Left forelimb (tissue), 1 donor: ENCODE results near the gene SLC7A4.
A peak's percentile ranks its signal among the peaks of the same experiment; 100 is the strongest.
"Not testable (repeated sequence)": the region's sequence is repeated elsewhere in the genome, so short reads cannot be mapped to it uniquely, and the experiment has no call there.

Experiments
- DNase-seq: peaks from one replicate; pipeline ENCODE4 v3.0.0-alpha.2; 2018; ENCODE audit warnings: low spot score

Gene SLC7A4

DNA sequence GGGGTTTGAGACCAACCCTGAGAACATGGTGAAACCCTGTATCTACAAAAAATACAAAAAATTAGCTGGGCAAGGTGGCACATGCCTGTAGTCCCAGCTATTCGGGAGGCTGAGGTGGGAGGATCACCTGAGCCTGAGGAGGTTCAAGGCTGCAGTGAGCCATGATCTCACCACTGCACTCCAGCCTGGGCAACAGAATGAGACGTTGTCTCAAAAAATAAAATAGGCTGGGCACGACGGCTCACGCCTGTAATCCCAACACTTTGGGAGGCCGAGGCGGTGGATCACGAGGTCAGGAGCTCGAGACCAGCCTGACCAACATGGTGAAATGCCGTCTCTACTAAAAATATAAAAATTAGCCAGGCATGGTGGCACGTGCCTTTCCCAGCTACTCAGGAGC is 32.1 kb upstream of the SLC7A4 start:
- DNase-seq = not testable (repeated sequence)

DNA sequence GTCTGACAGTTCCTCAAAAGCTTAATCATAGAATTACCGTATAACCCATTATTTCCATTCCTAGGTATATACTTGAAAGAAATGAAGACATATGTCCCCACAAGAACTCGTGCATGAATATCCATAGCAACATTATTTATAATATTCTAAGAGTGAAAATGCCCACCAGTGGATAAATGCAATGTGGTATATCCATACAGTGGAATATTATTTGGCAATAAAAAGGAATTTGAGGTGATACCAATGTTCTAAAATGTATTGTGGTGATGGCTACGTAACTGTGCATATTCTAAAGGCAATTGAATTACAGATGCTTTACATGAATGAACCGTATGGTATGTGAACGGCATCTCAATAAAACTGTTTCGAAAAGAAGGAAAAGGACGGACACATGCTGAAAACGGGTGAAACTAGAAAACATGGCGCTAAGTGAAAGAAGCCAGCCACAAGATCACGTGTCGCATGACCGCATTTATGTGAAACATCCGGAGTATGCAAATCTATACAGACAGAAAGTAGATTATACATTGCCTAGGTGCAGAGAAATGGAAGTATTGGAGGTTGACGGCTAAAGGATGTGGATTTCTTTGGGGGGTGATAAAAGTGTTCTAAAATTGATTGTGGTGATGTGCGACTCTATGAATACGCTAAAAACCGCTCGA is 29.4 kb upstream of the SLC7A4 start:
- not testable (repeated sequence) for DNase-seq

DNA sequence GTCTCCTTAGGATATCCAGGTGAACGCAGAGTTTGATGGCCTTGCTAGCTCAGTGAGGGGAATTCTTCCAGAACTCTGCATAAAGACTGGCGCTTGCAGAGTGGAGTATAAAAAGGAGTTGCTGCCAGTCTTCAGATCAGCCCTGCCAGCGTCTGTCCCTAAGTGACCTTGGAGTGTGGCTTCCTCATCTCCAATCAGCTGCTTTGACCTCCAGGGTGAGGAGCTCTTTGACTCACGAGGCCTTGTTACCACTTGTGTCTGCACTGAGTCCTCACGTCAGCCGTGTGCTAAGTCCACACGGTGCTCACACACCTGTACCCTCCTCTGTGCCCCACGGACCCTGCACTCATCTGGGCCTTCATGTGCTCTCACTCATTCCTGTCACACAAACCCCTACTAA is 28.0 kb upstream of the SLC7A4 start:
- not testable (repeated sequence) for DNase-seq

DNA sequence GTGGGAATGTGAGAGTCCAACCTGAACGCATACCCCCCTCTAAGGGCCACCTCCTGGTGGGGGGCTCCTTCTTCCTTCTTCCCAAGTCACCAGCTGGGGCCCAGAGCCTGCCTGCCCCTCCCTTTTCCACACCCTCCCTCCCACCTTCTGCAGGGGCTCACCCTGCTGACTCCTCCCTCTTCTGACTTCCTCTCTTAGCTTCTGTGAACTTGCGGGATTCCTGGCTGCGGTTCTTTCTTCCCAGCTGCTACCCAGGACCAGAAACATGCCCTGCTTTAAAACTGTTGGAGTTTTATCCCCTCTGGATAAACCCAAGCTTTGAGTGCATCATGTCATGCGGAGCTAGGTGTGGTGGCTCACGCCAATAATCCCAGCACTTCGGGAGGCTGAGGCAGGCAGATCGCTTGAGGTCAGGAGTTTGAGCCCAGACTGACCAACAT is 23.5 kb upstream of the SLC7A4 start:
- no peak for DNase-seq

DNA sequence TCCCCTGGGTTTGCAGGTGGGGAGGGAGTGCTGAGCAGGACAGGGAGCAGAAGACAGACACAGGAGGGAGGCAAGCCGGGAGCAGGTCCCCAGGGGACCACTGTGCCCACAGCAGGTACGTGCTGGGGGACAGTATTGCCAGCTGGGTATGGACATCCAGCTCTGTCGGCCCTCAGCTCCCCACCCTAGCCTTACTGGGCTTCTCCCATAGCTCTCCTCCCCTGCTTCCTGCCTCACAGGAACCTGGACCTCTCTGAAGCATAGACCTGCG is 23.1 kb upstream of the SLC7A4 start:
- no peak for DNase-seq

DNA sequence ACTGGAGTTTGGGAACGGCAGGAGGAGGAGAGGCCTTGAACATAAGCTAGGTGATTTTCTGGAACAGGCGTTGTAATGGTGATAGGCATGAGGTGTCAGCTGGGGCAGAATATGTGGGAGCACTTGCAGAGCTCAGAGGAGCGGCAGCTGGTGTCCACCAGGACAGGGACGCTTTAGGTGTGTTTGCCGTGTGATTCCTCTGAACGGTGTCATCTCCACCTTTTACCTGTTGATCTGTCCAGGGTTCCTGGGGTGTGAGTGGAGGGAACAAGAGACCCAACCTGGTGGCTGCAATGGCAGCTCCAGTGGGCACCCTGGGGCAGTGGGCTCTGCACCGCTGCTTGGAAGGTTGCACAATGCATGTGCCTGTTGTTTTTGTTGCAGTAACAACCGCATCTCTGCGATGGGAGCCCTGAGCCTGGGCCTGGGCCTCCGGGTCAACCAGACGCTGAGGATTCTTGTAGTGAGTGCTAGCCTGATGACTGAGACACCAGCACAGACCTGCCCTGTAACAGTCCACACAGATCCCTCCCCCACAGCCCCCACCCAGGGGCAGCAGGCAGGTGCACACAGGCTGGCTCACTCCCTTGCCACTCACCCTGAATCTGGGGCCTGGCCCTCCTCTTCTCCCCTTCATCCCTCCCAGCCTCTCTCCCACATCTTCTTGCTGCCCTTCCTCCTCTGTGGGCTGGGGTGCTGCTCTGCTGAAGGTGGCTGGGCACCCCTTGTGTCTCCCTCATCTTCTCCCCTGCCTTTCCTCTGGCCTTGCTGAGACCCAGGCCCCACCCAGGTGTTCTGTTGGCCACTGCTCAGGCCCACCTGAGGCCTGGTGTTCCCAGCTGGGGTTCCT is 22.6 kb upstream of the SLC7A4 start:
- no peak for DNase-seq

DNA sequence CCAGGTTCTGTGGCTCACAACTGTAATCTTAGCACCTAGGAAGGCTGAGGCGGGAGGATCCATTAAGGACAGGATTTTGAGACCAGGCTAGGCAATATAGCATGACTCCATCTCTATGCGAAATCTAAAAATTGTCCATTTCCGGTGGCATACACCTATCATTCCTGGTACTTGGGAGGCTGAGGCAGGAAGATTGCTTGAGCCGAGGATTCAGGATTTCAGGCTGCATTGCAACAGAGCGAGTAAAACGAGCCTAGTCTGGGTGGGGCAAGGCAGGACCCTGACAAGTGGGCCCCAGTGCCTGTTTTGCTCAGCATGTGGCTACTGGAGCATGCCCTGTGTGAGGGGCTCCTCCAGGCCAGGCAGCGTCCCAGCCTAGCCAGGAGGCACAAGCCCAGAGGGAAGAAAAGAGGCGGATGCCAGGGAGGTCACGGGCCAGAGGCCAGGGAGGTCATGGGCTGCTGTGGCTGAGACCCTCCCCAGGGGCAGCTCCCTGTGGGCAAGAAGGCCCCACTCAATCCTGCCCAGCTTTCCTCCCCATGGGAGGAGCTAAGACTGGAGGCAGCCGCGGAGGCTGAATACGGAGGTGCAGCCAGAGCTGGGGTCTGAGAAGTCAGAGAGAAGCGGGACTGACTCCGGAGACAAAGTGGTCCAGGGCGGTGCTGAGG is 21.8 kb upstream of the SLC7A4 start:
- DNase-seq = no peak

DNA sequence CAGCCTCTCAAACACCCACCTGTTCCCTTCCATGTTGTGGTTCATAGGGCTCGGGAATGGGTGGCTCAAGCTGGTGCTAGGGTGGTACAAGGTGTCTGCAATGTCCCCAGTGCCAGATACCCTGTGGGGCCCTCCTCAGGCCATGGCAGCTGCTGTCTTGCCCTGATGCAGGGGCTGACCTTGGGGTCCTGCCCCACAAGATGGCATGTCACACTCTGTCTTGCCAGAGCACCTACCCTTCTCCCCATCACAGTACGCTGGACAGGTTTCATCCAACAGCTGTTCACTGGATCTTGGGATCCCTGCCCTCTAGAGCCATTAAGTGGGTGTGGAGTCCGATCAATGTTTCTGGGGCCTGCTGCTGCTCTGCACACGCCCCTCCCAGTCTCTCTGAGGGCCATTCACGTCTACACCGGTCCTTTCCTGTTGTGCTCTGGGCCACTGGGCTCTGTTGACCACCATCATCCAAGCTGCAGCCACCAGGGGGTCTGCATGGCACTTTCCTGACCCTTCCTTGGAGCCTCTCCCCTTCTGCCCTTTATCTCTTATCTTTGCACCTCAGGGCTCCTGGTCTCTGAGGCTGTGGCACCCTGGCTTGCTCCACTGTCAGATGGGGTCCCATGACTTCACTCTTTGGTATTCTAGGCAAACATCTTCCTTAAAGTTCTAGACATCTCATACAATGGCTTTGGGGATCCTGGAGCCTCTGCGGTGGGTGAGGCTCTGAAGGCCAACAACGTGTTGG is 20.5 kb upstream of the SLC7A4 start:
- no peak for DNase-seq

DNA sequence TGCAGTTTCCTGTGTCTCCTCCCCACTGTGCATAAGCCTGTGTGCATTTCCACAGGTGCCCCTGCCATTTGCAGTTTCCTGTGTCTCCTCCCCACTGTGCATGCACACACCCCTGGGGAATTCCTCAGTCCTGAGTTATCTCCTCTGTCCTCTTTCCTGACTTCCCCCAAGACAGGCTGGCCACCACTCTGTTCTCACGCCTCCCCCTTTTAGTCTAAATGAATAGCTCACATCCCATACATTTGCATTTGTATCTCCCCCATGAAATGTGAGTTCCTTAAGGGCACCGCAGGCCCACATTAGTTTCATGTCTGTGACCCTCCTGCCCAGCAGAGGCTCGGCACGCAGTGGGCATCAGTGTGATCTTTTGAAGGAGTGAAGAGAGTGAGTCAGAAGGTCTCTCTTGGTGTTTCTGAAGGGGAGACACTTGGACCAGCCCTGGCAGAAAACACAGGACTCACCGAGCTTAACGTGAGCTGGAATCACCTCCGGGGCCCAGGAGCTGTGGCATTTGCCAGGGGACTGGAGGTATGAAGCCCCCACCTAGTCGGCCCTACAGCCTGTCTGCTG is 19.6 kb upstream of the SLC7A4 start:
- DNase-seq = no peak

DNA sequence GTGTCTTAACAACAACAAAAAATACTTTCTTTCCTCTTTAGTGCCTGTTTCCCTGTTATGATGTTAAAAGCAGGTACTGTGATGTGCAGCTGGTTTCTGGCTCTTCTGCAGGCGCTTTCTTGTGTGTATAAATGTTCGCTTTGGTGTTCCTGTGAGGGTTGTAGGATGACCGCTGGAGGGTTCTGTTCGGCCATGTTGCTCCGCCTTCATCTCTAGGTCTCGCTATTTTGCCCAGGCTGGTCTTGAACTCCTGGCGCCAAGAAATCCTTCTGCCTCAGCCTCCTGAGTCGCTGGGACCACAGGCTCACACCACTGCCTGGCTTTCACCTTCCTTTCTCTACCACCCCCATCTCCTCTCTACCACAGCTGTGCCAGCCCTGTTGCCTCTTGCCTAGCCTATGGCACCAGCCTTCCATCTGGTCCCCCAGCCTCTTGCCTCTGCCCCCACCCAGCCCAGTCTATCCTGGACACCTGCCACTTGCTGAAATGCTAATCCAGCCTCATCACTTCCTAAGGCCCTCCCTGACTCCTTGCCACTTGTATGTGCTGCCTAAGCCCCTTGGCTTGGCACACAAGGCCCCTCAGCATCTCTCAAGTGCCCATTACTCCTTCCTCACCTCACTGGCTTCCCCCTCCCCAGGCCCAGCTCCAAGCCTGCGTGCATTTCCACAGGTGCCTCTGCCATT is 18.9 kb upstream of the SLC7A4 start:
- no peak for DNase-seq

DNA sequence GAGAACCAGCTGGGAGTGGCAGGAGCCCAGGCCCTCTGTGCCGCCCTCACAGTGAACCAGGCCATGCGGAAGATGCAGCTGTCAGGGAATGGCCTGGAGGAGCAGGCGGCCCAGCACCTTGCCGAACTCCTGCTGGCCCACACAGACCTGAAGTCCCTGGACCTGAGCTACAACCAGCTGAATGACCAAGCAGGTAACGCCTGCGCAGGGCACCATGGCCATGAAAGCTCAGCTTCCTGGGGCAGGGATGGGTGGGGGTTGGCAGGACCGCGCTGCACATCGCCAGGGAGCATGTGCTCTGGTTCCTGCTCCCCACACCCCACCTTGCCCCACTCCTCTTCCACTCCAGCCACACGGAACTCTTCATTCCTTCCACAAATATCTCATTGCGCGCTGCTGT is 16.6 kb upstream of the SLC7A4 start:
- not testable (repeated sequence) for DNase-seq

DNA sequence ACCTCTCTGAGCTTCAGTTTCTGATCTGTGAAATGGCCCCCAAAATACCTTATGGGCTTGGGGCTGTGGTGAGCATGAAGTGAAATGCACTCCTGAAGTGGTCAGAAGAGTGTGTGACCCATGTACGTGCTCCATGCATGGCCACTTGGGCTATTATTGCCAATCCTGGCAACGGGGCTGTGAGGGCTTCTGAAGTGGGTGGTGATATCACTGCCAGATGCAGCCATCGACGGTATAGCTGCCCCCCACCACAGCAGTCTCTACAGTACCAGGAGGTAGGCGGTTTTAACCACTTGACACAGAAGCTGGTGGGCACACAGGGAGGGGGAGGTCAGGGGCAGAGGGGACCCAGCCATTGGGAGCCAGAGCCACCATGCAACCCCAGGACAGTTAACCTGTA is 16.1 kb upstream of the SLC7A4 start:
- DNase-seq = not testable (repeated sequence)

DNA sequence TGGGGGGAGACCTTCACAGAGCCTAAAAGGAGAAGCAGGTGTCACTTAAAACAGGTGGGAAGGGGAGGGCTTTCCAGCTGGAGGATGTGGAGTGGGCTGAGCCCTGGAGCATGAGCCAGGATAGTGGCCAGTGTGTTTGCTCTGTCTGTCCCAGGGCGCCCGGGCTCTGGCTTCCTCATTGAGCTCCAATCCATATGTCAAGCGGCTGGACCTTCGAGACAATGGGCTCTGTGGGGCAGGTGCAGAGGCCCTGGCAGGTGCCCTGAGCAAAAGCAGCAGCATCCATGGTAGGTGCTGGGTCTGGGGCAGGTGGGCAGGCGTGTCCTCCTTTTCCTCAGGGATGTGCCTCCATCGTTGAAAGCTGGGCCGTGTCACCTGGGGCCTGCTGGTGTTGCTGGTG is 15.4 kb upstream of the SLC7A4 start:
- DNase-seq = no peak

DNA sequence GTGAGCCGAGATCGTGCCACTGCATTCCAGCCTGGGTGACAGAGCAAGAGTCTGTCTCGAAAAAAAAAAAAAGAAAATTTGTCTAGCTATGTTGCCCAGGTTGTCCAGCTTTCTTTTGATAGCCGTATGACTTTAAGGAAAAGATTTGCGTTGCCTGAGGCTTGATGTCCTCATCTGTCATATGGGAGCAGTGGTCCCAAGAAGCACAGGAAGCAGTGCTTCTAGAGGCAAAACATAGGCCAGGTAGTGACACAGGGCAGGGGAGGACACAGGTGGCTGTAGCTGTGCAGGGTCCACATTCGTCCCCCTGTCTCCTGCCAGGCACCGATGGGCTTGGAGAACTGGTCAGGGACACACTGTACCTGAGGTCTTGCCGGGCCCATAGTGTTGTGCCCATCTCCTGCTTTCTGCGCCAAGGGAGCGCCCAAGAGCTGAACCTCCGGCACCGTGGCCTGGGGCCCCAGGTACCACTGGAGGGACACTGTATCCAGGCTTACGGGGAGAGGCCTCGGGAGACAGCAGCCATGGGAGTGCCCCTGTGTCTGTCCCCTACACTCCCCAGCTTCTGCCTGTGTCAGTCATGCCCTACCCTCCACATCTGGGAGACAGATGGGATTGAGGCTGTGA is 14.8 kb upstream of the SLC7A4 start:
- DNase-seq = no peak

DNA sequence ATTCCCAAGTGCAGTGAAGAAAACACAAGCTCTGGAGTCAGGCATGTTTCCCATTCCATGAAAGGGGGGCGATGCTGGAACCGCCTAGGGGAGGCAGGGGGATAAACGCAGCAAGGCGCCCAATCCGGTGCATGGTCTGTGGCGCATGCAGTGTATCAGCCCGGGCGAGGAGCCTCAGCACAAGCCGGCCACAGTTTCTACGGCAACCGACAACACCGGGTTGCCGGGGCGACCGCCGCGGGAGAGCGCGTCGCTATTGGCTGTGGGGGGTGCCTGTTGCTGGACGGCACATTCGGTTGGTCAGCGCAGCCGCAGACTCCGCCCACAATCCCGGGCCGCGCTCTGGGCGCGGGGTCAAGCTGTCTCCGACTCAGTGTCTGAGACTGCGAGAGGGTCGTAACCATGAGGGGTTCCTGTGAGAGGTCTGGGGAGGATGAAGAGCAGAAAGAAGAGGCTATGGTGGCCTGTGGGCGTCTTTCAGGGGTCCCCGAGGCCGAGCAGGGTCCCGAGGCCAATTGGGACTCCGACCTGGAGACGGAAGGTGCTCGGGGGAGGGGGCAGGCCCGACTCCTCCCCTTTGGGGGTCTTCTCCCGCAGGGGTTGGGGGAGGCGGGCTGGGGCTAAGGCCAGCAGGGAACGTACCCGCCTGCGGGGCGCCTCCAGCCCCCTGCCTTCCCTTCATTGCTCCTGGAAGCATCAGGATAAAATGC is 13.4 kb upstream of the SLC7A4 start, which contains the start of gene LRRC74B:
TSS of gene LRRC74B (plus strand) at position 362 of the 710 bp plus-strand sequence. CDS start at position 403, 41 bp downstream.
- peak; percentile 90 for DNase-seq

DNA sequence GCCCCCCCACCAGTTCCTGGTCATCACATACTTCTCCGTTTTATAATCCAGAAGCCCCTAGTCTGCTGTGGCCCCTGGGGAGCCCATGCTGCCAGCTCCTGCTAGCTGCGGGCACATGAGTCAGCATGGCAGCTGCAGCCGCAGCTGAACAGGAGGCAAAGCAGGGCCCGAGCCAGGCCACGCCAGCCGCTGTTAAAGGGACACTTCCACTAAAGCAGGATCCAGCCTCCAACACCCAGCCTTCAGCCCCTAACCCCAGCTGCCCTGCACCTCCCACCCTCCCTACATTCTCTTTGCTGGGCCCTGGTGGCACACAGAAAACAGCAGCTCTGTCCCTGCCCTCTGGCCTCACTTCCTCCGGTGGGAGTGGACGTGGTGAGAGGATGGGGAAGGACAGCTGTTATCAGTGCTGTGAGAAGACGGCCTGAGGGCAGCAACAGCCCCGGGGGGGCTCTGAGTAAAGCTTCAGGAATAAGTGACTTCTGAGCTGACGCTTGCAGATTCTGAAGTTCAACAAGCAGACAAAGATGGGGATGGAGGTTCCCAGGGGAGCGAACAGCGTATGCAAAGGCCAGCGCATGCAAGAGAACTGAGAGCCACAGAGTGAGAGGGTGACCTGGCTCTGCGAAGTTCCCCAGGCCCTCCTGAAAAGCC is 12.7 kb upstream of the SLC7A4 start:
- DNase-seq = no peak

DNA sequence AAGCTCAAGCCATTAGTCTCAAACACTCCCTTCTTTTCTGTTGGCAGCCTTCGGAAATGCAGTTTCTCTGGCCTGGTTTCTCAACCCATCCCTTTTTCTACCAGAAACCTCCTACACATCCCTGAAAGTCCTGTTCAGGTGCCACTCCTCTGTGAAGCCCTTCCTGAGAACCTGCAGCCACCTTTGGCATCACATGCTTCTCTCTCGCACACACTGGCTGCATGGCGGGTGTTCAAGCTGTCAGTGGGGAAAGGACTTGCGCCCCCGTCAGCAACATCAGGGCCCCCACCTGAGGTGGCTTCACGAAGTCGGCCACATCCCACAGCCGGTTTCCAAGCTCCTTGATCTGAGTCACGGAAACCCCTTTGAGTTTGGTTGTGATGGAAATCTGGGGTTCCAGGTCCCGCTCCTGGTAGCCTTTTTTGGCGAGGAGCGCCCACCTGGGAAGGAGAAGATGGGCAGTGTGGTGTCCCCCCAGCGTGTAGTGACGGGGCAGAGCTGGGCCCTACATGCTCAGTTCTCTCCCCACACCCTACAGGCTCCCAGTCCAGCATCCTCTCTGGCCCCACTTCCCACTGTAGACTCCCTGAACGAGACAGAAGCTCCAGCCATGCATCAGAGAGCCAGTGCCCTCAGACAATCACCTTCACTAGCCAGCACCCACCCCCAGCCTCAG is 11.6 kb upstream of the SLC7A4 start:
- DNase-seq = no peak

DNA sequence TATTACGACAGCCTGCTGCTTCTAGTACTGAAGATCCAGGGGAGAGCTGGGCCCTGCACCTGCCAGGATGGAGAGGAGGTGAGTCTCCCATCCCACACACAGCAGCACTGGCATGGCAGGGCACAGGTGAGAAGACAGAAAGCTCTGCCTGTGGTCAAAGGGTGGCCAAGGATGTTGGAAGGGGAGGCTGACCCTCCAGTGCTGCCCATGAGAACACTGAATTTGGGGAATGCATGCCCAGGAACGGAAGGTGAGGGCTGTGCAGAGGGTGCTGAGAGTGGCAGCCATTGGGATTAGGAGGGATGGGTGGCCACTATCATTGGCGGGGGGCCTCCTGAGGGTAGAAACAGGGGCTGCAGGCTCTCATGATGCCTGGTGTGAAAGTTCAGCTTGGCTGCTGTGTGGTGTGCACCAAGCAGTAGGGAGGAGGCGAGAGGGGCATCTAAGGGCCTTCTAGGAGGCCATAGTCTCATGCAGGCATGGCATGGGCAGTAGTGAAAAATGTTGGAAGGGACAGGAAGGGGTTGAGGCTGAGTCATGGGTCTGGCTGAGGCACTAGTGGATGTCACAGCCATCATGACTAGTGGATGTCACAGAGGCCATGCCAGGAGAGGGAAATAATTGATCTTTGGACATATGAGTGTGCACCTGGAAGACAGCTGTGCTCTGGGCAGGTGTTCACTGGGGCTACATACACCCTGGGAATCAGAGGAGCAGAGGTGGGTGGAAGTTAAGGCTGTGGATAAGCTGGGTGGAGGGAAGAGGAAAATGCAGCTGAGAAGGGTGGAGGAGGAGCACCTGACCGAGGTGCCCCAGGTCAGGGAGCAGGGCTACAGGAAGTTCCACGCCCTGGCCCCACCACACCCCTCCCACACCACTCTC is 10.9 kb upstream of the SLC7A4 start:
- no peak for DNase-seq
